Activated T-cell treated with anti-CD3 and anti-CD28 coated beads, Interleukin-2, amount 50 U/mL, for 24 hours (primary cell): Measurements from ENCODE around the gene NECTIN4.

Experiments
- DNase-seq: peaks from one replicate; pipeline ENCODE4 v3.0.0-alpha.2; 2020
- H3K27ac Mint-ChIP-seq: 2 replicates; pipeline ENCODE4 v1.8.0; 2020; ENCODE audit warnings: mild to moderate bottlenecking, mixed read lengths
- H3K27me3 Mint-ChIP-seq: 2 replicates; pipeline ENCODE4 v1.8.0; 2020; ENCODE audit warnings: mixed read lengths
- H3K36me3 Mint-ChIP-seq: 2 replicates; pipeline ENCODE4 v1.8.0; 2020; ENCODE audit warnings: low read depth, mixed read lengths
- H3K4me1 Mint-ChIP-seq: 2 replicates; pipeline ENCODE4 v1.8.0; 2020; ENCODE audit warnings: low read depth, mixed read lengths
- H3K4me3 Mint-ChIP-seq: 2 replicates; pipeline ENCODE4 v1.8.0; 2020; ENCODE audit warnings: mild to moderate bottlenecking, moderate library complexity, mixed read lengths
- H3K9me3 Mint-ChIP-seq: 2 replicates; pipeline ENCODE4 v1.8.0; 2020; ENCODE audit warnings: mixed read lengths

Gene NECTIN4

GRCh38 chr1:161096015-161096414, 6.7 kb upstream of the NECTIN4 start:
- H3K27ac Mint-ChIP-seq = no peak overlapping the region
- H3K36me3 Mint-ChIP-seq = peaks cover 22% of the 10 kb centered on the region
- DNase-seq = no peak
- no peaks in the 10 kb centered on the region for H3K27me3 Mint-ChIP-seq
- no peaks in the 10 kb centered on the region for H3K9me3 Mint-ChIP-seq
- H3K4me3 Mint-ChIP-seq = no peak overlapping the region
- H3K4me1 Mint-ChIP-seq = peaks cover 69% of the 10 kb centered on the region

DNA sequence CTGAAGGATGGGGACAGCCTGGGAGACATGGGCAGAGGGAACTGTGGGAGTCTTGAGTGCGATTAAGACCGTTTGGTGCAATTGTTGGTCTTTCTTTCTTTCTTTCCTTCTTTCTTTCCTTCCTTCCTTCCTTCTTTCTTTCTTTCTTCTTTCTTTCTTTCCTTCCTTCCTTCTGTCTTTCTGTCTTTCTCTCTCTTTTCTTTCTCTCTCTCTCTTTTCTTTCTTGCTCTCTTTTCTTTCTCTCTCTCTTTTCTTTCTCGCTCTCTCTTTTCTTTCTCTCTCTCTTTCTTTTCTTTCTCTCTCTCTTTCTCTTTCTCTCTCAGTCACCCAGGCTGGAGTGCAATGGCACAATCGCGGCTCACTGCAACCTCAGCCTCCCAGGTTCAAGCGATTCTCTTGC, 5.9 kb upstream of the NECTIN4 start:
- DNase-seq = no peak
- Mint-ChIP-seq H3K4me1 (peaks cover 73% of the 10 kb centered on the region), H3K27ac (no peak overlapping the region), H3K9me3 (no peaks in the 10 kb centered on the region), H3K27me3 (no peaks in the 10 kb centered on the region), H3K4me3 (no peak overlapping the region), H3K36me3 (peaks cover 15% of the 10 kb centered on the region)

- no peaks in the 10 kb centered on the region for H3K27me3 Mint-ChIP-seq
- H3K4me1 Mint-ChIP-seq = peaks cover 77% of the 10 kb centered on the region
- peaks cover 7% of the 10 kb centered on the region for H3K36me3 Mint-ChIP-seq
- H3K9me3 Mint-ChIP-seq = no peaks in the 10 kb centered on the region
- no peak overlapping the region for H3K27ac Mint-ChIP-seq
- DNase-seq = no peak
- no peak overlapping the region for H3K4me3 Mint-ChIP-seq
These were observed 5.1 kb upstream of the NECTIN4 start for GRCh38 chr1:161094481-161094880.

DNA sequence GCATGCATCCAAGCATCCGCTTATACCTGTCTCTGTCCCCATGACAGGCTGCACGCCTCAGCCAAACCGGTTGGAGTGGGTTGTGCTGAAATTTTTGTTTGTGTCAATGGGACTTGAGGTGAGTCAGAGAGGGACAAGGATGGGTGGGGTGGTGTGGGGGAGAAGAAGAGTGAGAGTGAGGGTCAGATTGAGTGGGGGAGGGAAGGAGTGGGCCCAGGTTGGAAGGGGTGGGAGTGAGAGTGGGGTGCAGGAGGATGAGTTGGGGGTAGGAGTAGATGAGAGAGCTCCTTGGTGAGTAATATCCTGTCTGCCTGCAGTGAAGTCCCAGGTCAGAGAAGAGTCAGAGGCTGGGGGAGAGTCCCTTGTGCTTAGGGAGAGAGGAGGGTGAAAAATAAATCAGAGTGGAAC, 3.3 kb upstream of the NECTIN4 start:
- Mint-ChIP-seq H3K4me1 (peaks cover 65% of the 10 kb centered on the region), H3K36me3 (no peaks in the 10 kb centered on the region), H3K27ac (peak overlapping the region; percentile 81), H3K9me3 (no peaks in the 10 kb centered on the region), H3K4me3 (peak overlapping the region; percentile 26), H3K27me3 (no peaks in the 10 kb centered on the region)
- peak; percentile 60 for DNase-seq

DNA sequence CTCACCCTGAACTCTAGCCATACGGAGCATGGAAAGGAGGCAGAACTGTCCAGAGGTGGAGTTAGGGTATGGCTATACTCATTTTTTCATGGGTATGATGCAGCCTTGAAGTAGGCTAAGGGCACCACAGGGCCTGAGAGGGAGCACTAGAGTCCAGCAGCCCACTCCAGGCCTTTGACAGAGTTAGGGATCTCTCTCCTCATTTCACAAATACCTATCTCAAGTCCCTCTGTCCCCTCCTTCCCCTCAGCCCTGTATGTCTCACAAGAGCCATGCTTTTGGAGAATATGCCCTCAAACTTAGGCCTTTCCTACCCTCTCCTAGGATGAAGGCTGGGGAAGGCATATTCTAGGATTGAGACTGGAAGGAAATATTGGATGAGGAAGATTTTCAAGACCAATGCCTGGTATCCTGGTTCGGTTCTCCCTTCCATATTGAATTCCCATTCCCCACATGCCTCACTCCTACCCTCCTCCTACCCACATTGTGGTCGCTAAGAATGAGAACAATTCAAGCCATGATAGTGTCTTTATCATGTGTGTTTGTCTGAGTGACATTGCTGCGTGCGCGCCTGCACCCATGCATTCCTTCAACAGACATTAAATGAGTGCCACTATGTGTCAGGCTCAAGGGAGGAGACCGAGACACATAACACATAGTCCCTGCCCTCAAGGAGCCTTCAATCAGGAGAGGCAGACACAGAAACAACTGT, 2.6 kb upstream of the NECTIN4 start:
- Mint-ChIP-seq H3K4me1 (peaks cover 58% of the 10 kb centered on the region), H3K4me3 (no peak overlapping the region), H3K27ac (peak overlapping the region; percentile 81), H3K27me3 (no peaks in the 10 kb centered on the region), H3K9me3 (no peaks in the 10 kb centered on the region), H3K36me3 (no peaks in the 10 kb centered on the region)
- no peak for DNase-seq

DNA sequence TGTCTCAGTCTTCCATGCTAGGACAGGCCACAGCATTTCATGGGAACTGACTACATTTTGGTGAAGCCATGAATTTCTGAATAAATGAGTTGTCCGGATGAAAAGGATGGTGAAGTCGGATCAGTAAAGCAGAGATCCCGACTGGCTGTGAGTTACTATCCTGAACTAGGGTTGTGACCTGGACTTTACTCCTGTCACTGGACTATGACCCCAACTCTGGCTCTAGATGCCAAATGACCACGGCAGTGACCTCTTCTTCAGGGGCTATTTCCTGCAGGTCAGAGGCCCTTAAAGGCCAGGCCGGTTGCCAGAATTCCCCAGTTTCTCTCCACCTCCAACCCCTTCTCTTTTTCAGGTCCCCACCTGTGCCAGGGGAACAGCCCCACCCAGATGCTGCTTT, 1.7 kb upstream of the NECTIN4 start:
- Mint-ChIP-seq H3K4me3 (no peak overlapping the region), H3K4me1 (peaks cover 51% of the 10 kb centered on the region), H3K27me3 (no peaks in the 10 kb centered on the region), H3K27ac (no peak overlapping the region), H3K36me3 (no peaks in the 10 kb centered on the region), H3K9me3 (no peaks in the 10 kb centered on the region)
- no peak for DNase-seq

DNA sequence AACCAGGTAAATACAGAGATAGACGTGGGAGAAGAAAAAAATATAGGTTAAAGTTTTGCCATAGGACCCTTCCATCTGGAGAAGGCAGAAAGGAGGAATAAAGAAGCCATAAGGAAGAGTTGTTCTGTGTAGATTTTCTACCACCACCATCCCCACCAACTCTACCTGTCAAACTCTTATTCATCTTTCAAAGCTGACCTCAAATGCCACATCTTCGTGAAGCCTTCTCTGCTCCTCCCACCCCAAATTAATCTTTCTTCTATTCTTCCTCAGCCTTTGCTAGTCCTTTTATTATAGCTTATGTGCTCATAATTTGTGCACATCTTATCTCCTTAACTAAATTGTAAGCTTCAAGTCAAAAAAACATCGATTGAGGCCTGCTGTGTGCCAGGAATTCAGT, 1.3 kb upstream of the NECTIN4 start:
- DNase-seq = no peak
- Mint-ChIP-seq H3K27ac (no peak overlapping the region), H3K27me3 (no peaks in the 10 kb centered on the region), H3K4me3 (no peak overlapping the region), H3K9me3 (no peaks in the 10 kb centered on the region), H3K4me1 (peaks cover 48% of the 10 kb centered on the region), H3K36me3 (no peaks in the 10 kb centered on the region)

DNA sequence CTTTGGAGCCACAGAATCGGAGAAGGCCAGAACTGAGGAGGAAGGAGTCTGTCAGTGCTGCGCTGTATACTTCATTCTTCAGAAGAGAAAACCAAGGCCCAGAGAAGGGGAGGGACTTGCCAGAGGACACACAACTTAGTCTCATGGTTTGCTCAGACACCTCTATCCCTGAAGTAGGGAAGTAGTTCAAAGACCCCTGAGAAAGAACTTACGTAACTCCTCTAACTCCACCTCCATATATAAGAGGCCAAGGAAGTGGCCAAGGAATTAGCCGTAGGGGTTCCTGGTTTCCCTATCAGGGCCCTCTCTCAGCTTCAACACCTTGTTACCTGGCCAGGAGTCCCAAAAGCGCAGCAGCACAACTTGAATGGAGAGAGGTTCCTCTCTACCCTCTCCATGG, 580 bp upstream of the NECTIN4 start:
- Mint-ChIP-seq H3K27me3 (no peaks in the 10 kb centered on the region), H3K4me1 (peaks cover 46% of the 10 kb centered on the region), H3K27ac (no peak overlapping the region), H3K4me3 (no peak overlapping the region), H3K36me3 (no peaks in the 10 kb centered on the region), H3K9me3 (no peaks in the 10 kb centered on the region)
- DNase-seq = no peak

DNA sequence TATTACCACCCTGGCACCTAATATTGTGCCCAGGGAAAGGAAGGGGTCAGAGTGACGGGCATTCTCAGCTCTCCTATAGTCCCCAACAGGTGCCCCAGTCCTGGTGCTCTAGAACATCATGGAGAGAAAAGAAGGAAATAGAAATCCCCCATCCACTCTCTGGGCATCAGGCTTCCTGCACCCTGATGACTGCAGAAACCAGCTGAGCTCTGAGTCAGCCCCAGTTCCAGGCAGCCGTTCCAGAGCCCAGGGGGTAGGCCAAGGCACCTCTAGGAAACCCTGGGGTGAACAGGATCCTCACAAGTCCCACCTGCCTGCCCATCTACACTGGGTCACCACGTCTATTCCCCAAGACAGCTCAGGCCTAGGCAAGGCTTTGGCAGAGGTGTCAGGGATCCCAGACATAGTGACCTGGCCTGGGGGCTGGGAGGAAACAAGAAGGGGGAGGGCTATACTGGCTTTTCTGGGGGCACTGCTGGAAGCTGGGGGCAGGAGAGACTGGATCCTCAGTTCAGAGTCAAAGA, 709 bp downstream of the NECTIN4 start:
- H3K9me3 Mint-ChIP-seq = no peaks in the 10 kb centered on the region
- H3K27ac Mint-ChIP-seq = no peak overlapping the region
- no peak overlapping the region for H3K4me3 Mint-ChIP-seq

DNA sequence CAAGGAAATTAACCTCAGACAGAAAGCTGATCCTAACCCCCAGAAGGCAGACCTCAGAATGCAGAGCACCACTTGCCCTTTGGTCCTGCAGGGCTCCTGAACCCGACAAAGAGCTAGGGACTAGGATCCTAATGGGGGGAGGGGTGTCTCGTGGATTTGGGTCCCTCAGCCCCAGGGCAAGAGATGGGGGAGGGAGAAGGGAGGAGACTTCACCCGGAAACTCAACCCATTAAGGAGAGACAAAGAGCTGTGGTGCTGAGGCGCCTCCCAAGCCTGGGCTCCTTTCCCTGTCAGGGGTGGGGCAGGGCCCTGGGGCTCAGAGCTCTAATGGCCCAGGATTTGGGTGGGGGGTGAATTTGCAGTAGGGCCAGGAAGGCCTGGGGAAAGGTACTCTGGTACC, 2.9 kb downstream of the NECTIN4 start:
- Mint-ChIP-seq H3K4me3 (no peak overlapping the region), H3K27ac (no peak overlapping the region), H3K4me1 (peaks cover 16% of the 10 kb centered on the region), H3K9me3 (no peaks in the 10 kb centered on the region), H3K27me3 (no peaks in the 10 kb centered on the region), H3K36me3 (no peaks in the 10 kb centered on the region)
- DNase-seq = no peak

More for the DNA sequence above, 709 bp downstream of the NECTIN4 start:
- DNase-seq = no peak
- Mint-ChIP-seq H3K27me3 (no peaks in the 10 kb centered on the region), H3K36me3 (no peaks in the 10 kb centered on the region), H3K4me1 (peaks cover 38% of the 10 kb centered on the region)

DNA sequence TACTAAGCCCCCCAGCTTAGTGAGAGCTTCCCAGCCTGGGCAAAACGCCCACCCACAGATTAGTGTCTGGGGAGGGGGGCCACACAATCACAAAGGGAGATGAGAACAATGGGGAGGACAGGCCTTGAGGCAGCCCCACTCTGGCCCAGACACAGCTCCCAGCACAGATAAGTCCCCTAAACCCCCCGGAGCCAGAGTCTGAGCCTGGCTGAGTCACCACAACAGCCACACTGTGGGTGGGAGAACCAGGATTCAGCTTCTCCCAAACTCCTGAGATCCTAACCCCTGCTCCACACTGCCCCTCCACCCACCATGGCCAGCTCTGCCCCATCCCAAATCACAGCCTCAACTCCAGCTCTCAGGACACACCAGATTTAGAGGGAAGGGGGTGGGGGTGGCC, 4.2 kb downstream of the NECTIN4 start:
- Mint-ChIP-seq H3K36me3 (no peaks in the 10 kb centered on the region), H3K9me3 (no peaks in the 10 kb centered on the region), H3K4me1 (peaks cover 7% of the 10 kb centered on the region), H3K27me3 (no peaks in the 10 kb centered on the region), H3K4me3 (no peak overlapping the region), H3K27ac (no peak overlapping the region)
- DNase-seq = no peak

GRCh38 chr1:161084597-161084988, 4.8 kb downstream of the NECTIN4 start:
- peaks cover 4% of the 10 kb centered on the region for H3K4me1 Mint-ChIP-seq
- no peak overlapping the region for H3K27ac Mint-ChIP-seq
- no peaks in the 10 kb centered on the region for H3K36me3 Mint-ChIP-seq
- no peak overlapping the region for H3K4me3 Mint-ChIP-seq
- H3K9me3 Mint-ChIP-seq = no peaks in the 10 kb centered on the region
- no peaks in the 10 kb centered on the region for H3K27me3 Mint-ChIP-seq
- no peak for DNase-seq

DNA sequence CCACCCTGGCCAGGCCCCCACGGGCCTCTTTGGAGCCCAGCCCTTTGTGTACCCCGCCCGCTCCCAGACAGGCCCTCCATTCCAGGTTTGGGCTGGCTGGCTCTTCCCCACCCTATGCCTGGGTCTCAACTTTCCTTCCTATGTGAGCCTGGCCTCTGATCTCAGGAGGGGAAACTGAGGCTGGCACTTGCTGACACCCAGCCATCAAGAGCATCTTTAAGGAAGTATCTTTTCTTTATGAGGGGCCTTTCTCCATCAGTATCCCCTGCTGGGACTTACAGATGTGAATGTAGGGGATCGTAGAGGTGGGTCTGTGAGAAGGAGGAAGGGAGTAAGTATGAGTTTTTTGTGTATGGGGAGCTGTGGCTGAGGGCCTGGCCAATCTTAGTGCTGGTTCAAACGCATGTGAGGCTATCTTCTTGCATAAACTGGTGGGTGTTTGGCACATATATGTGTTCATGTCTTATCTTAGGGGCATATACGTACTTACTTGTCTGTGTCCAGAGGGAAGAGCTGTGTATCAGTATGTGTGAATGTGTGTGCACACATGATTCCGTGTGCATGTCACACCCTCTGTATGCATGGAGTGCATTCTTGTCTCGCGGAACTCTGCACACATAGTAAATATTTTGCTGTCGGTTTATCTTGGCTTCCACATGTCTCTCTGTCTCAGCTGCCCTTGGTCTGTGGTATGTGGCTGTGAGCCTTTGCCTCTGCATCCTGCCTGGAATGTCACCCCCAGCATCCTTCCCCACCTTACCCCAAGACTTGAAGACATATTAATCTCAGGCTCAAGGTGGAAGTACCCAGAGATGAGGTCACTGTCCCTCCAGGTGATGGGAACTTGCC, 5.4 kb downstream of the NECTIN4 start:
- DNase-seq = no peak
- H3K27ac Mint-ChIP-seq = peak overlapping the region; percentile 11
- H3K4me1 Mint-ChIP-seq = peaks cover 4% of the 10 kb centered on the region
- no peaks in the 10 kb centered on the region for H3K36me3 Mint-ChIP-seq
- H3K4me3 Mint-ChIP-seq = no peak overlapping the region
- H3K9me3 Mint-ChIP-seq = no peaks in the 10 kb centered on the region
- no peaks in the 10 kb centered on the region for H3K27me3 Mint-ChIP-seq

- Mint-ChIP-seq H3K4me3 (no peak overlapping the region), H3K27me3 (no peaks in the 10 kb centered on the region), H3K9me3 (no peaks in the 10 kb centered on the region), H3K27ac (no peak overlapping the region), H3K36me3 (no peaks in the 10 kb centered on the region), H3K4me1 (peaks cover 4% of the 10 kb centered on the region)
- DNase-seq = no peak
These were observed 6.2 kb downstream of the NECTIN4 start for GRCh38 chr1:161082996-161083747.
